Measurements from ENCODE around the gene CDH8.

DNA sequence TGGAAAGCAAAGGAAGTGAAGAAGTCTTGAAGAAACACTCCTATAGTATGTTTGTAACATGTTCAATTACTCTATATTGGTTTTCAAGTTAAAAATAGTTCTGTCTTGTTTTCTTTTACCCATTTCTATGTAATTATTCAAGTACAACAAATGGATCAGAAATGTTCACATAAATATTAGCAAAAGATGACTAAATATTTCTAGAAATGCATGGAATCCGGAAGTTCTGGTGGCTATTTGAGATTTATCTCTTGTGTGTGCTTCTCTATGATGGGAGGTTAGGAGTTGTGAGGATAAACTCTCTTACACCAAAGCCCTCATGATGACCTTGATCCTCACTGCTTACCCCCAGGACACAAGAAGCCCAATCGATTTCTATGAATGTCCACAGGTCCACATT, 237.5 kb downstream of the CDH8 start:
- TF ChIP-seq, protein P1, sequence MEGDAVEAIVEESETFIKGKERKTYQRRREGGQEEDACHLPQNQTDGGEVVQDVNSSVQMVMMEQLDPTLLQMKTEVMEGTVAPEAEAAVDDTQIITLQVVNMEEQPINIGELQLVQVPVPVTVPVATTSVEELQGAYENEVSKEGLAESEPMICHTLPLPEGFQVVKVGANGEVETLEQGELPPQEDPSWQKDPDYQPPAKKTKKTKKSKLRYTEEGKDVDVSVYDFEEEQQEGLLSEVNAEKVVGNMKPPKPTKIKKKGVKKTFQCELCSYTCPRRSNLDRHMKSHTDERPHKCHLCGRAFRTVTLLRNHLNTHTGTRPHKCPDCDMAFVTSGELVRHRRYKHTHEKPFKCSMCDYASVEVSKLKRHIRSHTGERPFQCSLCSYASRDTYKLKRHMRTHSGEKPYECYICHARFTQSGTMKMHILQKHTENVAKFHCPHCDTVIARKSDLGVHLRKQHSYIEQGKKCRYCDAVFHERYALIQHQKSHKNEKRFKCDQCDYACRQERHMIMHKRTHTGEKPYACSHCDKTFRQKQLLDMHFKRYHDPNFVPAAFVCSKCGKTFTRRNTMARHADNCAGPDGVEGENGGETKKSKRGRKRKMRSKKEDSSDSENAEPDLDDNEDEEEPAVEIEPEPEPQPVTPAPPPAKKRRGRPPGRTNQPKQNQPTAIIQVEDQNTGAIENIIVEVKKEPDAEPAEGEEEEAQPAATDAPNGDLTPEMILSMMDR (IDR thresholded peaks at IDR 0.05; ENCODE audit: poor library complexity) = no peak
- no peak for TF ChIP-seq EZH2 (IDR thresholded peaks at IDR 0.05; ENCODE audit: borderline replicate concordance)

Measured in hepatocyte (in vitro differentiated cells).